Measurements from ENCODE around the gene MKS1. TPM values are rescaled to one million over a fixed set of nuclear protein-coding genes. Genes with fewer than 3 reads are reported as not detected.

The MKS1 gene
- total RNA-seq, 1 experiment from 2014 or later, result 33.7 TPM

DNA sequence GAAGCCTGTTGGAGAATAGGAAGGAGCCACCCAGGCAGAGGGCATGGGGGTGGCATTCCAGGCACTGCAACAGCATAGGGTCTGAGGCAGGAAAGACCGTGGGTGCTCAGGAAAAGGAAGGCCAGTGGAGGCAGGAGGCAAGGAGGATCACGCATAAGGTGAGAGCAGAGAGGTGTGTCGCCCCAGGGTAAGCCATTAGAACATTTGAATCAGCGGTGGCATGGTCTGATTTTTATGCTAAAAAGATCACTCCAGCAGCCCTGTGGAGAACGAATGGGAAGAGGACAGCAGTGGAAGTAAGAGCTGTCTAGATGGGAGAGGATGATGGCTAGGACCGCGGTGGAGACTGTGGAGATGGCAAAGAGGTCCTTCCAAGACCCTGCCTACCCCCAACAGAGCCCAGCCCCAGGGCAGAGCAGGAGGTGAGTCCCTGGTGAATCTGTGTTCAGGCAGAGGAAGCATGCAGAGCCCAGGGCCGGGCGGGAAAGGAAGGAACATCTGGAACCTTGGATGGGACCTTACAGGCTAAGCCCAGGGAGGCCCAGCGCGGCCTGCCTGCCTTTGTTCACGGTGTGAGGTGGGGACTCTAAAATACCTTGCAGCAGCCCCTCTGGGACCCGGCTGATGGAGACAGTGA, 27.2 kb upstream of the MKS1 start:
- no peak for DNase-seq (ENCODE audit: low read depth)
- in situ Hi-C loops (cut with HindIII; ENCODE audit: low pct_unique_long_range_greater_than_20kb, low sequenced_read_pairs), result no loop called here

- no peak for DNase-seq (ENCODE audit: low read depth)
- in situ Hi-C loops (cut with HindIII; ENCODE audit: low pct_unique_long_range_greater_than_20kb, low sequenced_read_pairs), result no loop called here
Measured at GRCh38 chr17:58245428-58246103, 26.5 kb upstream of the MKS1 start.

DNA sequence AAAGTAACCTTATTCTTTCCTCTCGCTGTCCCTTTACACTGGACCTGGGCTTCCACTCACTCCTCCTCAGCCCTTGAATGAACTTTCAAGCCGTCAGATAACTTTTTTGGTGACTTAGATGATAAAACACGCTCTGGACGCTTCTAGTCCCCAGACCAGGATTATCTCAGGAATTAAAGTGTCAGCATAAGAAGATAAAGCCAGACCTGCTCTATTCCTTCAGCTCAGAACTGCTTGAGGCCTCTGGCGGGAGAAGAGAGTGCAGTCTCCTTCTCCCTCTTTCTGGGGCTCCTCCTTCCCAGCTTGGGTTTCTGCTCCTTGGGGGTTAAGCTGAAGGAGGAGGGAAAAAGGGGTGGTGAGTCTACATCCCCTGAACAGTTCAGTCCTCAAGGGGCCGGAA, 25.9 kb upstream of the MKS1 start:
- in situ Hi-C loops (cut with HindIII; ENCODE audit: low pct_unique_long_range_greater_than_20kb, low sequenced_read_pairs), result no loop called here
- DNase-seq (ENCODE audit: low read depth), result no peak

DNA sequence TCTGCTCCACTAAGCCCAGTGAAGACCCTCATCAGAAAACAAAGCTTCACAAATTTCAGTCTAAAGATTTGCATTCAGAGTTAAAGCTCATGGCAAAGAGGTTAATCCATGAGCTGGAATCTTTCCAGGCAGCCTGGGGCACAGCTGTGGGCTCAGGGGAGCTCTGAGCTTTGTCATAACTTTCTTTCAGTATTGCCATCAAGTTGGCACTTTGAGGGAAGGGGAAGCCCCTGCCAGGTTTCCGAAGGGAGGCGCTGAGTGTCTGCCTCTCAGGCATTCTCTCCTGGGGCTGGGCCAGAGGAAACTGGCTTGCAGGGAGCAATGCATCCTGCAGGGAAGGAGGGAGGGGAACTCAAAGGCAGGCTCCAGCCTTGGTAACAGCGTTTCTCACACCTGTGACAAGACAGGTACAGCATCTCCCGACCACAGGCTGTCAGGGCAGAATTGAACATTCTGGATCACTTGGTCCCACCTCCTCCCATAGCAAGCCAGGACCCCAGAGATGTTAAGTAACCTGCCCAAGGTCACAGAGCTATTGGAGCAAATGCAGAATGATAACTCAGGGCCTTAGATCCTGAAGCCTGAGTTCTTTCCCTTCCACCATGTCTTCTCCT, 23.2 kb upstream of the MKS1 start:
- in situ Hi-C loops (cut with HindIII; ENCODE audit: low pct_unique_long_range_greater_than_20kb, low sequenced_read_pairs), result no loop called here
- DNase-seq (ENCODE audit: low read depth), result no peak

GRCh38 chr17:58239987-58240386, 20.9 kb upstream of the MKS1 start:
- in situ Hi-C loops (cut with HindIII; ENCODE audit: low pct_unique_long_range_greater_than_20kb, low sequenced_read_pairs), result no loop called here
- DNase-seq (ENCODE audit: low read depth), result no peak

DNA sequence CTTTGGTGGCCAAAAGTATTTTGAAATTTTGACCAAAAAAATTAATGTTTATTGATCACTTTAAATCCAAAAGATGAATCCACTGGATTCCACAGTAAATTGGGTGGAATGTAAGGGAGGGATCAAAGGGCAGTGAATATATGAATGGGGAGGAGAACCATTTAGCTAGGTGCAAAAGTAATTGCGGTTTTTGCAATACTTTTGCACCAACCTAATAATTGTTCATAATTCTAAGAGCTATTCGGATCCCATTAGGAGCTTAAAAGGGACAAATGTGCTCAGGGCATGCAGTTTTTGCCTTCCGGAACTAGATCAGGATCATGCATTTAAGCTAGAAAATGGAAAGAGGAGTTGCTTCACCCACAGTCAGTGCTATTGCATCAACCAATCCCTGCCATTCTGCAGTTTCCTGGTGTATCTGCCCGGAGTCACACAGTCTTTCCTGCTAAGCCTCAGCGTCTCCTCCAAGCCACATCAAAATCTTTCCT, 19.1 kb upstream of the MKS1 start, which contains the start of gene LPO:
Gene LPO (plus strand): TSS at position 438 of the 488 bp plus-strand sequence. CDS start 4,396 bp downstream, outside the sequence.
- DNase-seq (ENCODE audit: low read depth), result no peak
- in situ Hi-C loops (cut with HindIII; ENCODE audit: low pct_unique_long_range_greater_than_20kb, low sequenced_read_pairs), result no loop called here

- no peak for DNase-seq (ENCODE audit: low read depth)
- in situ Hi-C loops (cut with HindIII; ENCODE audit: low pct_unique_long_range_greater_than_20kb, low sequenced_read_pairs), result no loop called here
Measured at GRCh38 chr17:58236394-58236793, 17.3 kb upstream of the MKS1 start.

- no peak for DNase-seq (ENCODE audit: low read depth)
- in situ Hi-C loops (cut with HindIII; ENCODE audit: low pct_unique_long_range_greater_than_20kb, low sequenced_read_pairs), result no loop called here
Measured at GRCh38 chr17:58235821-58236220, 16.8 kb upstream of the MKS1 start.

DNA sequence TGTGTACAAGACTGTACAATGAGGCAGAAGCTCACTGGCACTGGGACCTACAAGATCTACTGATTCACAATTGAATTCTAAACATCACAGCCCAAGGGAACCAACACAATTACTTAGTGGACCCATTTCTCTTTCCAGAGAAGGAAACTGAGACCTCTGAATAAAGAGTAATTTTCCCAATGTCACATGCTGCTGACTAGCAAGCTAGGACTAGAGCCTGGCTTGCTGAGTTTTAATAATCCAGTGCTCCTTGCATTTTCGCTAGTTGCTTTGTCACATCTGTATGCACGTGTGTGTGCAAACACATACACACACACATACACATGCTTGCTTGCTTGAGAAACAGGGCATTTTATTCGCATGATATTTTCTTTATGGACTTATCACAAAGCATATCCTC, 15.5 kb upstream of the MKS1 start:
- no peak for DNase-seq (ENCODE audit: low read depth)
- in situ Hi-C loops (cut with HindIII; ENCODE audit: low pct_unique_long_range_greater_than_20kb, low sequenced_read_pairs), result no loop called here

GRCh38 chr17:58233543-58233942, 14.5 kb upstream of the MKS1 start:
- no peak for DNase-seq (ENCODE audit: low read depth)
- in situ Hi-C loops (cut with HindIII; ENCODE audit: low pct_unique_long_range_greater_than_20kb, low sequenced_read_pairs), result no loop called here

DNA sequence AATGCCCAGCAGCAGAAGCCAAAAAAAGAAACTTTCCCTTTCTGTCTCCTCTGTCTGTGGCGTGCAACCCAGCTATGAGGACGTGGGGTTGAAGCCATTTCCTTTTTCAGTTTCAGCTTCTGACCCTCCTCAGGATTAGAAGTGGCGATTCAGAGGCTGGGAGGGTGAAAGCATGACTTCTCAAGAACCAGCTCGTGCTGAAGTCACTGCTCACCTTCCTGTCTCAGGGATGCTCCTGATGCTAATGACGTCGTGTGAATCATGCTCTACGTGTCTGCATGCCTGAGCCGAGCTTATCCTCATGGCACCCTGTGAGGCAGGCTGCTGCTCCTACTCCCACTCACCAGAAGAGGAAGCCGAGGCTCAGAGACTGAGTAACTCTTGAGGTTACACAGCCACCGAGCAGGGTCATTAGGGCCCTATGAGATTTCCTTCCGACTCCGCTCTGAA, 13.7 kb upstream of the MKS1 start:
- DNase-seq (ENCODE audit: low read depth), result peak; percentile 10
- in situ Hi-C loops (cut with HindIII; ENCODE audit: low pct_unique_long_range_greater_than_20kb, low sequenced_read_pairs), result no loop called here

DNA sequence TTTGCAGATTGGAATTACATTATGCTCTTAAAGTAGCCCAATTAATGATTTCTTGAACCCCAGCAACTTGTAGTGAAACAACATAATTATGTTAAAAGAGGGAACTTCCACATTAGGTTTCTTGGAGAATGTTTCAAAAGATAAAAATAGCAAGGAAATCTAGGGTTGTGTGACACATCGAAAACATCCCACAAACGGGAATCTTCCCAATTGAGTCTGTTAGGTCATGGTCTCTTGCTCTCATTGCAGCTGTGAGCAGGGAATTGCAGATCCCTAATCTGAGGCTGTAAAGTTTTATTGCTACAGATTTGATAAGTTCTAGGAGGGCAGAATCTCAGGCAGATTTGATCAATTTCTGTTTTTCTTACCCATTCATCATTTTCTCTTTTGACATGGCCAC, 12.6 kb upstream of the MKS1 start:
- in situ Hi-C loops (cut with HindIII; ENCODE audit: low pct_unique_long_range_greater_than_20kb, low sequenced_read_pairs), result no loop called here
- no peak for DNase-seq (ENCODE audit: low read depth)

- no peak for DNase-seq (ENCODE audit: low read depth)
- in situ Hi-C loops (cut with HindIII; ENCODE audit: low pct_unique_long_range_greater_than_20kb, low sequenced_read_pairs), result no loop called here
Measured at GRCh38 chr17:58229881-58230280, 10.8 kb upstream of the MKS1 start.

DNA sequence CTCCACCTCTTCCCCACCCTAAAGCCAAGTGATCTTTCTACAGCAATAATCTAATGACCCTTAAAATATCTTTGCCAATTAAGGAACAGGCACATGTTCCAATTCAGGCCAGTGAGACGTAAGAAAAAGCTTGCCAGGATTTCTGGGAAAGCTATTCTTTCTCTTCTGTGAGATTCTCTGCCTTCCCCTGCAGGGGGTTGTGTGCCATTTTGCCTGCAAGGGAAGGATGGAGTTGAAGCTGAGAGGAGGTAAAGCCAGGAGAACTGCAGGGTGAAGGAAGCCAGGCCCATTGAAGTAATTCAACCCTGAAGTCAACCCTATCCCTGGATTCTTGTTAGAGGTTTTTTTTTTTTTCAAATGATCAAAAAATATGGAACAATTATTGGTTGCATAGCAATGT, 10.3 kb upstream of the MKS1 start:
- in situ Hi-C loops (cut with HindIII; ENCODE audit: low pct_unique_long_range_greater_than_20kb, low sequenced_read_pairs), result no loop called here
- DNase-seq (ENCODE audit: low read depth), result no peak

GRCh38 chr17:58228679-58229078, 9.6 kb upstream of the MKS1 start:
- no peak for DNase-seq (ENCODE audit: low read depth)
- in situ Hi-C loops (cut with HindIII; ENCODE audit: low pct_unique_long_range_greater_than_20kb, low sequenced_read_pairs), result no loop called here

GRCh38 chr17:58227733-58228132, 8.7 kb upstream of the MKS1 start:
- in situ Hi-C loops (cut with HindIII; ENCODE audit: low pct_unique_long_range_greater_than_20kb, low sequenced_read_pairs), result no loop called here
- no peak for DNase-seq (ENCODE audit: low read depth)

GRCh38 chr17:58224315-58224714, 5.3 kb upstream of the MKS1 start:
- DNase-seq (ENCODE audit: low read depth), result peak; percentile 16
- in situ Hi-C loops (cut with HindIII; ENCODE audit: low pct_unique_long_range_greater_than_20kb, low sequenced_read_pairs), result no loop called here

DNA sequence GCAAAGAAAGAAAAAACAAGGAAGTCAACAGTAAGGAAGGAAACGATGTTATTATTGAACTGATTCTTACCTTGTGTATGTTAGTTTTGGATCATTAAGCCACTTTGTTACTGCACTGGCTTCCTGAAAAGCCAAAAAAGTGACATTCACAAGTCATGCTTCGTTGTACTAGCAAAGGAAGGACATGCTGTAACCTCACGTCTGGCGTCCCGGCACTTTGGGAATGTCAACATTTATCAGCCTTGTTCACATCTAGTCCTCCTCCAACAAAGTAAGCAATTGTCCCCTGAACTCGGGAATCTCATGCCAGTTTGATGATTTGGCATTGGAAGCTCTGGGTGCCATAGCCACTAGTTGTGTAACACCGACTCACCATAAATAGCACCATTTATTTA, 731 bp upstream of the MKS1 start:
- in situ Hi-C loops (cut with HindIII; ENCODE audit: low pct_unique_long_range_greater_than_20kb, low sequenced_read_pairs), result no loop called here
- no peak for DNase-seq (ENCODE audit: low read depth)

DNA sequence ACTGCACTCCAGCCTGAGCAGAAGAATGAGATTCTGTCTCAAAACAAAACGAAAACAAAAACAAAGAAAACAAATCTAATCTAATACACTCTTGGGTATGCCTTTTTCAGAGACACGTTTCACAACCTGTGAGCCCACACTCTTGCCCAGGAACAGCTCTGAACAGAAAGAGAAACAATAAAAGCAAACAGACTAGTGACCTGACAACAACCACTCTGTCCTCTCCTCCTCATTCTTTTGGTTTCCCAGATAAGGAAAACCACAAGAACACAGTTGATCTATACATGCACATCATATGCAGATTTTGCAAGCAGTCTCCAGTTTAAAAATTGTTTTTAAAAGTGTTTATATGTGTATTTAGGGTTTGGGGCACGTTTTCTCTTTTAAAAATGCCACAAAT, 1.3 kb downstream of the MKS1 start:
- no peak for DNase-seq (ENCODE audit: low read depth)
- in situ Hi-C loops (cut with HindIII; ENCODE audit: low pct_unique_long_range_greater_than_20kb, low sequenced_read_pairs), result no loop called here

Data from Caki2 (cell line).